GM21515 (cell line): Measurements from ENCODE around the gene TSPAN3.

Experiments
- ATAC-seq: cut with Tn5 transposase; IDR thresholded peaks from one replicate; pipeline ENCODE4 v1.9.1; 2021; ENCODE audit not compliant: unreplicated experiment

TSPAN3 gene

GRCh38 chr15:77034695-77035489, 36.0 kb downstream of the TSPAN3 start:
- ATAC-seq, result no peak

GRCh38 chr15:77033729-77034671, 36.9 kb downstream of the TSPAN3 start:
- no peak for ATAC-seq

GRCh38 chr15:77033417-77033728, 37.5 kb downstream of the TSPAN3 start:
- no peak for ATAC-seq

DNA sequence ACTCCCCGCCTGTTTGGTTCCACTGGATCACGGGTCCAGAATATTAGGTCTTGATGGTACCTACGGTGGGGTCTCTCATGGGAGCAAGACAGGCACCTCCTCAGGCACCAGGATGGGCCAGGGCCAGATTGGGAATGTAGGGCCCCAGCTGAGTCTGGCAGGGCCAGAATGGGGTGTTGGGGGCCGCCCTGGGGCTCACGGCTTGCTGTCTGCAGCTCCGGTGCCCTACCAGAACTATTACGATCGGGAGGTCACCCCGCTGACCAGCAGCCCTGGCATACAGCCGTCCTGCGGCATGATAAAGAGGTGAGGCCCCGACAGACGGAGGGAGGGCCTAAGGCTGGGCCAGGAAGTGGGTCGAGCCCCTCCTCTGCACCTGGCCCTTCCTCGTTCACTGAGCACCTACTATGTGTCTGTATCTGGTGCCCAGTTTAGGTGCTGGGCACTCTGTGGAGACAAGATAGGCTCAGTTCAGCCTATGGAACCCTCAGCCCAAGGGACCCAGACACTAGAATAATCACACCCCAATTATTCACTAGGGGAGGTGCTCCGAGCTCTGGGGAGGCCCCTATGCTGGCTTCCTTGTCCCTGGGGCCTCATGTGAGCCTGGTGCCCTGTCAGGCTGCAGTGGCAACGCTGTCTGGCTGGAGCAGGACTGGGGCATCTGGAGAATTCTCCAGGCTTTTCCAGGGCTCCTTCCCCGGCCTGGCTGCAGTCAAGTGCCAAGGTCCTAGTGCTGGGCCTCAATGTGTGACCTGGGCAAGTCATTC, 38.1 kb downstream of the TSPAN3 start:
- no peak for ATAC-seq

- ATAC-seq, result no peak
Measured at GRCh38 chr15:77032052-77032646, 38.8 kb downstream of the TSPAN3 start.

GRCh38 chr15:77031376-77032050, 39.4 kb downstream of the TSPAN3 start:
- ATAC-seq, result no peak

DNA sequence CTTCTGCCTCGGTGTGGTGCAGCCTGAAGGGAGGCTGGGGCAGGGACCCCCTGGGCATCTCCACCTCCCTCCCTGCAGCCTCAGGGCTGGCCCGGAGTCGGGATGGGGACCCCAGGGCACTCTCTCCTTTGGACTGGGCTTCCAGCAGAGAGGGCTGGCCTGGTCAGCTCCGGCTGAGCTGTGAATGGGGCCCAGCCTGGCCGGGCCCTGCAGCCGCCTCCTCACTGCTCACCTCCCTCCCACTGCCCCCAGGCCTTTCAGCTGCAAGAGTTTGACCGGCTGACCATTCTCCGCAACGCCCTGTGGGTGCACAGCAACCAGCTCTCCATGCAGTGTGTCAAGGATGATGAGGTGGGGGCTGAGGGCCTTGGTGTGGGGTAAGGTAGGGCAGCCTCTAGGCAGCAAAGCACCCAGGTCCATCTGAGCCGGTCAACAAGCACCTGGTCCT, 40.0 kb downstream of the TSPAN3 start:
- ATAC-seq, result no peak

- no peak for ATAC-seq
Measured at GRCh38 chr15:77030048-77030927, 40.6 kb downstream of the TSPAN3 start.

DNA sequence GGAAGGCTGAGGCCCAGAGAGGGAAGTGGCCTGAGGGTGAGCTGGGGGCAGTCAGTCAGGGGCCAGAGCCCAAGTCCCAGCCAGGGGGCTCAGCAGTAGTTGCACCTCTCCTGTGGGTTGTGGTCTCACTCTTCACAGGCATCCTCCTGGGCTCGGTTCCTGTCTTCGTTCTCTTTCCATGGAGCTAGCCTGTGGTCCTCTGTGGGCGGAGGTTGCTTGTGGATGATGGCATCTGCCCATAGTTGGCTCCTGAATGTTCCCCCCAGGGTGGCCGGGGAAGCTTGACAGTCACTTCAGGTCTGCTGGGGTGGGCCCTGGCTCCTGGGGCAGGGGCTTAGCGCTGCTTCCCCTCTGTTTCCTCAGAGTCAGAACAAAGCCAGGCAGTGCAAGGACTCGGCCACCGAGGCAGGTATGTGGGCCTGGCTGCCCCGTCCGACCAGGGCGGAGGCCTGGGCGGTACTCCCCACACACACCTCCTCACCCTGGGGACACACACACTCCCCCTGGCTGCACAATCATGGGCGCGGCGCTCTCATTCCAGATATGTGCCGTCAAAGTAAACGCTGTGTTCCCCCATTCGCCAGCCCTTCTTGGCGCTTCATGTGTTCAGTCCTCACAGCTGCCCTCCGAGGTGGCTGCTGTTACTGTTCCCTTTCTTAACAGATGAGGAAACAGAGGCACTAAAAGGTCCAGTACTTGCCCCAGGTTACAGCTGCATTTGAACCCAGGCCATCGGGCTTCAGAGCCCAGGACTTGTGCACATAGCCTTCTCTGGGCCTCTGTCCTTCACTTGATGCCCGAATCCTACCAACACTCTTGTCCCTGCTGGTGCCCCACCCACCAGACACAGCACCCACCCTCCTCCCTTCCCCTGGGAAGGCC, 41.5 kb downstream of the TSPAN3 start:
- no peak for ATAC-seq

GRCh38 chr15:77028451-77029165, 42.3 kb downstream of the TSPAN3 start:
- ATAC-seq, result no peak

DNA sequence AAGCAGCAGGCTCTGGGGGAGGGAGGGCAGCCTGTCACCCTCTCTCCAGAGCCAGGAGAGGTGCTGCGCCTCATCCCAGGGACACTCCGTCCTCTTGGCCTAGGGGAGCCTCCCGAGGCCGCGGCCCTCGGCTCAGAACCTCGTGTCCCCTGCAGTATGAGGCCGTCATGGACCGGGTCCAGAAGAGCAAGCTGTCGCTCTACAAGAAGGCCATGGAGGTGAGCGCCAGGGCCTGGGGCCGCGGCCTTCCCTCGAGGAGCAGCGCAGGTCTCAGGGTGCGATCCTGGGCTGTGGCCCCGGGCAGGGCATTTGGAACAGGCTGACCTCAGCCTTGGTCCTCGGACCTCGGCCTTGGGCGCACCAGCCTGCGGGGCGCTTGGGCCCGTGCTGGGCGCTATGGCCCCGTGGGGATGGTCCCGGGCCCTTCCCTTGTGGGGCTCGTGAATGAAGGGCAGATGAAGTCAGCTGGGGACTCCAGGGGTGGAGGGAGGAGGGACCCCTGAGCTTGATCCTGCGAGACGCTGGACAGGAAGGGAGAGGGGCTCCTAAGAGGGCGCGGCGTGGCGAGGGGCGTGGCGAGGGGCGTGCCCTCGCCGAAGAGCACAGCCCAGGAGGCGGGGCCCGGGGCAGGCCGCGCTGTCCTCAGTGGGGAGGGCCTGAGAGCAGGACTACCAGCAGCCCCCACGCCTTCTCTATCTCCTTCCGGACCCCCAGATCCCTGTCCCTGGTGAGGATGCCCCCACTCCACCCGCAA, 43.0 kb downstream of the TSPAN3 start:
- no peak for ATAC-seq

GRCh38 chr15:77027111-77027696, 43.7 kb downstream of the TSPAN3 start:
- no peak for ATAC-seq

DNA sequence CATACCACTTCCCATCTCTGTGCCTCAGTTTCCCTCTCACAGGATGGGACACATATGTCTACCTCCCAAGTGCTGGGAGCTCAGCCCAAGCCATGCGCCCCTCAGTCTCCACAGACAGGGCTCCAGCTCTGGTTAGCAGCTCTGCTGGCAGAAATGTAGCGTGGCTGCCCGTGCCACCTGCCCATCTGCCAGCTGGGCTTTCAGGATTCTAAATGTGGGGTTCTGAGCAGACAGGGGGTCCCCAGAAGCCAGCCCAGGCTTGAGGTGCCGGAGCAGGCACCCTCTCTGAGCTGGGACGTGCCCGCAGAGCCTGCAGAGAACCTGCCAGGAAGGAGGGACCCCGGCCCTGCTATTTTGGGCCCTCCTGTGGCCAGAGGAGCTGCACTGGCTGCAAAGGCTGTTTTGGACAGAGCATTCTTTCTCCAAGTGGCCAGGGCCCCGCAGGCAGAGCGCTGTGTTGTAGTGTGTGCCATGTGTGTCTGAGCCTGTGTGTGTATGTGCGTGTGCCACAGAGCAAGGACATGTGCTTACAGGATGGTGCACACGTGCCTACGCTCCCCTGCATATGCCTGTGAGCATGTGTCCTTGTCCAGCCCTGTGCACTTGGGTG, 44.3 kb downstream of the TSPAN3 start:
- ATAC-seq, result no peak

DNA sequence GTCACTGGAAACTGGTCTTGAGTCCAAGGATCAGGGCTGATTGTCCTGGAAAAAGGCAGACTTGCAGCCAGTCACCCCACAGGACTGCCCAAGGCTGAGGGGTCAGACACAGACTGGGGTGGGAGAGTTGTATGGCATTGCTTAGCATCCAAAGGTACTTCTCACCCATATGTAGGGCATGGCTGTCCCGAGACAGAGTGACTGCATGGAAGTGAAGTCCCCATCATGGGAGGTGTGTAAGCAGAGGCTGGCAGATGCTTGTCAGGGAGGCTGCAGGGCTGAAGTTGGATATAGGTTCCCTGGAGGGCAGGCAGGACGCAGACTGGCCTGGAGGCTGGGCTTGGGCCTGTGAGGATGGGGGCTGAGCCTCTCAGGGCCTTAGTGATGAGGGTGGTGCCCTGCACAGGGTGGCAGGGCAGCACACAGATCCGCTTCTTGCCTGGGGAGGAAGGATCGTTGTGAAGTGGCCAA, 44.9 kb downstream of the TSPAN3 start:
- ATAC-seq, result no peak

DNA sequence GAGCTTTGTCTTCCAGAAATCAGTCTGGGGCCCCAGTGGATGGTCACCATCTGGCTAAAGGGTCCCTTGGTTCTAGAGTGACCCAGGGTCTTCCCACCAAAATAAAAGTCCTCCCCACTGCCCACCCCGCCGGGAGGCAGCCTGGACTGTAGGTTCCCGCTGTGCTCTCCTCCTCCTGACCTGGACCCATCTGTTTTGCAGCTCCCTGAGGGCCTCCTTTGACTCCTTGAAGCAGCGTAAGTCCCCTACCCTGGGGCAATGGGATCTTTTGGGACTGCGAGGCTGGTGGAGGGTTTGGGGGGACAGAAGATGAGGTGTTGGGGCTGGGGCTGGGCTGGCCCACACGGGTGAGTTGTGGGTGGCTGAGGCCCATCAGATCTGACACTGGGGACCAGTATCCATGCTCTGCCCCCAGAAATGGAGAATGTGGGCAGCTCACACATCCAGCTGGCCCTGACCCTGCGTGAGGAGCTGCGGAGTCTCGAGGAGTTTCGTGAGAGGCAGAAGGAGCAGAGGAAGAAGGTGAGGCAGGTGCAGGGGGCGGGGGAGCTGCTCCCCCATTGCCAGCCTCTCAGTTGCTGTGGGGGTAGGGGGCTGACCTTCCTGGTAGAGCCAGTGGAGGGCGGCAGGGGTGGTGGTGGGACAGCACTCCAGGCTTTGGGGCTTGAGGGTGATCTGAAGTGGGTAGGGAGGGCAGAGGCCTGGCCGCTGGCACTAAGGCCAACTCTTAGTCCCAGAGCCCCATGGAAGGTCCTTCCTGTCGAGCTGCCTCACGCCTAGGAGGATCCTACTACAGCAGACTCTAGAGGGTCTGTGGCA, 45.6 kb downstream of the TSPAN3 start:
- no peak for ATAC-seq
